Ovary (tissue), 3 donors: ENCODE measurements around the gene DACT1.
A peak's percentile ranks its signal among the peaks of the same experiment; 100 is the strongest.

Experiments used
- CTCF ChIP-seq, 3 donors: fragments of 450-650 bp in 2 of 3; fragments of 200-600 bp in 1 of 3; IDR thresholded peaks; one replicate each; pipeline versions ENCODE4 v1.5.1 to v1.8.0; 2016 to 2022; ENCODE audit warnings: antibody characterized with exemption in 3 of 3, mild to moderate bottlenecking in 1 of 3
- POLR2A ChIP-seq: fragments of 450-650 bp; IDR thresholded peaks from one replicate; pipeline ENCODE4 v1.6.1; 2017; ENCODE audit warnings: antibody characterized with exemption, mild to moderate bottlenecking, moderate library complexity
- donor health status: DM: no; HTN: no; CAD: no.

DNA sequence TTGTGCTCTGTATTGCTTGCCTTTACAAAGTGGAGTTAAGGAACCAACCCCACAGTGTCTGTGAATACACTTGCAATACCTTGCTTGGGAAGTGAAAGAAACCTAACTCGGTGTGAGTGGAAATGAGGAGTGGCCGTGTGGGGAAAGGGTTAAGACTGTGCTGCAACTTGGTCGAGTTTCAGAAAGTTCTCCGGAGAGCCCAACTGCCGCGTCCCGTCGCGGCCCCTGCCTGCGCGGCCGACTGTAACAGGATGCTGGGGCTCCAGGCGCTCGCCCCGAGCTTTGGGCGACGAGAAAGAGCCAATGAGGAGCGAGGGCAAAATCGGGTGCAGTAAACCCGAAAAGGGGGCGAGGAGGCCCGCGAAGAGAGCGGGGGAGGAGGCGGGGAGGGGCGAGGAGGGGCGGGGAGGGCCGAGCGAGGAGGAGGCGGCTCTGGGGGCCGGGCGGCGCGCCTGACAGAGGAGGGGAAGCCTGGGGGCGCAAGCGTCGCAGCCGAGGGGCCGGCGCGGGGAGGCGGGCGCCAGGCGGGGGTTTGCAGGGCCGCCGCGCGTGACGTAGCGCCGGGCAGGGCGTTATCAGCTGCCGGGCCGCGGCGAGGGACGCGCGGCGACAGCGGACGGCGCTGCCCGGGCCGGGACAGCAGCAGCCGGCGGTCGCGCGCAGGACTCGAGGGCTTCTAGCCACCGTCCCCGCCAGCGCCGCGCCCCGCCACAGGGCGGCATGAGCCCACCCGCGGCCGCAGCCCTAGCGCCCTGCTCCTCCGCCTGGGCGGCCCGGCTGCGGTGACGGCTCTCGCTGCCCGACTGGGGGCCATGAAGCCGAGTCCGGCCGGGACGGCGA, at the start of gene DACT1:
- TF ChIP-seq CTCF (IDR thresholded peaks at IDR 0.05) (peak in 2 of 3 donors; percentile 12 to 37), POLR2A (peak; percentile 55)
